Measurements from ENCODE around the gene CBLB.

Gene CBLB

DNA sequence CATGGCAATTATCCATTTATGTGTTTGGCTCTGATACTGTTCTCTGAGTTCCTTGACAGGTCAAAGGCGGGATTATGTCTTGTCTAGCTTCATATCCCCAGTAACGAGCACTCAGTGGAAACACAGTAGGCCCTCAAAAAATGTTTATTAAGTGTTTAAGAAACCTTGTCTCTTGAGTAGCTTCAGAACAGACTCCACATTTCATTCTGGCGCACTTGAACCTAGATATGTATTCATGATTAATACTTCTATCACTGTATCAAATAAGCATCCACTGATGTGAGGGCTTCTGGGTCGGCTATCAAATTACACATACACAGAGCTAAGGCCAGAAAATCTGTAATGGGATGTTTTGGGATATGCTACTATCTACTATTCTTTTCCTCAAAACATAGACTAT is 4.6 kb downstream of the CBLB start:
- Histone ChIP-seq H3K4me1 (ENCODE audit: control insufficient read depth, insufficient read depth, low read length, poor library complexity, severe bottlenecking) (peaks cover 27% of the 10 kb centered on the region), H3K9me3 (ENCODE audit: control insufficient read depth, low read length) (no peaks in the 10 kb centered on the region), H3K36me3 (ENCODE audit: control insufficient read depth, insufficient read depth, low read length) (peaks cover 5% of the 10 kb centered on the region), H3K27me3 (replicated peaks; ENCODE audit: control insufficient read depth, insufficient read depth, low read length, poor library complexity, severe bottlenecking) (no peaks in the 10 kb centered on the region), H3K4me3 (ENCODE audit: insufficient read depth, low read depth, low read length, poor library complexity, severe bottlenecking) (no peak overlapping the region), H3K27ac (ENCODE audit: insufficient read depth, low read length, poor library complexity, severe bottlenecking) (no peak overlapping the region)
- no peak for DNase-seq

DNA sequence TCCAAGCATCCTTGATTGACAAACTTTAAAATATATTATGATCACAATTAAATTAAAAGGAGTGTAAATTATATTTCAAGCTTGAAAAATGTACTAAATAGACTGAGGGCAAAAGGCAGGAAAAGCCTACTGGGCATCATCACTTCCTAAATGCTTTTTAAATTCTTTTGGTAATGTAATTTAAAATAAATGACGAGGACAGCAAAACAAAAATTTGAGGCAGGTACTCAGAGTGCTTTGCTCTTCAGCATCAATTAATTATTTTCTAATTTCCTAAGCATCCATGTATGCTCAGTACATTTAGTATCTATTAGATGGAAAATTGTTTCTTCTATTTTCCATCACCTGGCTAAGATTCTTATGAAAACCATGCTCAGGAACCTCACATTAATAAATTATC is 5.2 kb downstream of the CBLB start:
- H3K9me3 ChIP-seq (ENCODE audit: control insufficient read depth, low read length) = no peaks in the 10 kb centered on the region
- DNase-seq = no peak
- H3K27me3 ChIP-seq (replicated peaks; ENCODE audit: control insufficient read depth, insufficient read depth, low read length, poor library complexity, severe bottlenecking) = no peaks in the 10 kb centered on the region
- H3K36me3 ChIP-seq (ENCODE audit: control insufficient read depth, insufficient read depth, low read length) = peaks cover 5% of the 10 kb centered on the region
- H3K4me3 ChIP-seq (ENCODE audit: insufficient read depth, low read depth, low read length, poor library complexity, severe bottlenecking) = no peak overlapping the region
- peaks cover 27% of the 10 kb centered on the region for H3K4me1 ChIP-seq (ENCODE audit: control insufficient read depth, insufficient read depth, low read length, poor library complexity, severe bottlenecking)
- no peak overlapping the region for H3K27ac ChIP-seq (ENCODE audit: insufficient read depth, low read length, poor library complexity, severe bottlenecking)

DNA sequence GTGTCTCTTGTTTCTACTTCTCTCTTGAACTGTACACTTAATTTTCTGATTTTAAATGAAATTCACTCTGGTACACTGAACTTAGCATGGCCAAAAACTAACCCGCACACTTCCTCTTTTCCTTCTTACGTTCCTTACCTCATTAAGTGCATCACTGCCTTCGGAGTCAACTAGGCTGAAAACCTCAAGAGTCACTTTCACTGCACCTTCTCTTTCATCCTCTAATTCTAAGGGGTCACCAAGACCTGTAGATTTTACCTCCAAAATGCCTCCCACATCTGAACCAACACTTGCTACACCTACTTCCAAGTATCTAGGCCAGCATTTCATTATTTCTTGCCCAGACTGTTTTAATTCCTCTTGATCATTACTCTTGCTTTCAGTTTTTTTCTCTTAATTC is 6.6 kb downstream of the CBLB start:
- DNase-seq = no peak
- Histone ChIP-seq H3K4me1 (ENCODE audit: control insufficient read depth, insufficient read depth, low read length, poor library complexity, severe bottlenecking) (peaks cover 27% of the 10 kb centered on the region), H3K4me3 (ENCODE audit: insufficient read depth, low read depth, low read length, poor library complexity, severe bottlenecking) (no peak overlapping the region), H3K36me3 (ENCODE audit: control insufficient read depth, insufficient read depth, low read length) (peaks cover 5% of the 10 kb centered on the region), H3K27ac (ENCODE audit: insufficient read depth, low read length, poor library complexity, severe bottlenecking) (no peak overlapping the region), H3K9me3 (ENCODE audit: control insufficient read depth, low read length) (no peaks in the 10 kb centered on the region), H3K27me3 (replicated peaks; ENCODE audit: control insufficient read depth, insufficient read depth, low read length, poor library complexity, severe bottlenecking) (no peaks in the 10 kb centered on the region)

DNA sequence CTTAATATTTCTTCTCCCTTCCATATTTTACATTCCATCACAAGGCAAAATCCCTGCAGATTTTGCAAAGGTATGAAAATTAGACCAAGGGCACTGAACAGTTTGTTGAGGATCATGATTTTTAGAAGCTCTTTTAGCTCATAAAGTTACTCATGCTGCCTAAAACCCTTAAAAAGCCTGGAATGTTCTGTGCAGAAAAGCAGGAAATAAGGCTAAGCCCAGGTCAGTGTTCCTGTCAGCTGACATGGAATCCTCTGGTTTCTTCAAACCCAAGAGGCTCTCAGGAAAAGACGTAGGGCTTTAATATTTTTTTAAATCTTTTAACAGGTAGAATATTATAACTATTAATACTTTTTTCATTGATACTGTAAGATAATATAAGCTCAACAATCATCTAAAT is 8.2 kb downstream of the CBLB start:
- no peaks in the 10 kb centered on the region for H3K9me3 ChIP-seq (ENCODE audit: control insufficient read depth, low read length)
- no peaks in the 10 kb centered on the region for H3K27me3 ChIP-seq (replicated peaks; ENCODE audit: control insufficient read depth, insufficient read depth, low read length, poor library complexity, severe bottlenecking)
- H3K4me1 ChIP-seq (ENCODE audit: control insufficient read depth, insufficient read depth, low read length, poor library complexity, severe bottlenecking) = peaks cover 18% of the 10 kb centered on the region
- DNase-seq = no peak
- no peak overlapping the region for H3K27ac ChIP-seq (ENCODE audit: insufficient read depth, low read length, poor library complexity, severe bottlenecking)
- H3K4me3 ChIP-seq (ENCODE audit: insufficient read depth, low read depth, low read length, poor library complexity, severe bottlenecking) = no peak overlapping the region
- H3K36me3 ChIP-seq (ENCODE audit: control insufficient read depth, insufficient read depth, low read length) = peaks cover 5% of the 10 kb centered on the region

DNA sequence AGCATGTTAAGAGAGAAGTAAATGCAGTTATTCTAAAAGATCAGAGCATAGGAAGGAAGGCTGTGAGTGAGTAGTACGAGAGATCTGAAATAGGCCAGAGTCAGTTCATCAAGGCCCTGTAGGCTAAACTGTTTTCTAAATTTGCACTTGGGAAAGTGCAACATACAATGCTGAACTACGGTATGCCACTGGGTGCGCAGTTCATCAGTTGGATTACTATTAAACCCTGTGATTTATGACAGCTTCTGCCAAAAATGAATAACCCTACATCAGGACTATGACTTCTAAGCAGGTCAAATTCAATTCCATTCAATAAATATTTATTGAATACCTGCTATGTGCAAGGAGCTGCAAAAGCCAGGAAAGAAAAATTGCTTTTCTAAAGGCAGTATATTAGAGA is 10.8 kb downstream of the CBLB start:
- Histone ChIP-seq H3K9me3 (ENCODE audit: control insufficient read depth, low read length) (no peaks in the 10 kb centered on the region), H3K36me3 (ENCODE audit: control insufficient read depth, insufficient read depth, low read length) (peaks cover 19% of the 10 kb centered on the region), H3K27me3 (replicated peaks; ENCODE audit: control insufficient read depth, insufficient read depth, low read length, poor library complexity, severe bottlenecking) (no peaks in the 10 kb centered on the region), H3K27ac (ENCODE audit: insufficient read depth, low read length, poor library complexity, severe bottlenecking) (no peak overlapping the region), H3K4me1 (ENCODE audit: control insufficient read depth, insufficient read depth, low read length, poor library complexity, severe bottlenecking) (peaks cover 11% of the 10 kb centered on the region), H3K4me3 (ENCODE audit: insufficient read depth, low read depth, low read length, poor library complexity, severe bottlenecking) (no peak overlapping the region)
- DNase-seq = no peak

DNA sequence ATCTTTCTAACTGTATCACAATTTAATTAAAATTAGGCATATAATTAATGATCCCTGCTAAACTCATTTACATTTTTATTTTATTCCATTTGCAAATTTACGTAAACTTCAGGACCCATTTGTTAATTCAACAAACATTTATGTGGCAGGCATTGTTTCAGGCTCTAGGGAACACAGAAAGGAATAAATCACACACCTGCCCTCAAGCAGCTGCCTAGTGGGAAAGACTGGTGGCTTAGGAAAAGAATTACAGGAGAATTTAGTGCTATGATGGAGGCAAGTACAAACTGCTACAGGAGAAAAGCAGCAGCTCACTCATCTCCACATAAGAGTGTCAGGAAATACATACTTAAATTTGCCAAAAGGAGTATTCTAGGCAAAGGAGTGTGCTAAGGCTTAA is 11.2 kb downstream of the CBLB start:
- DNase-seq = no peak
- no peak overlapping the region for H3K27ac ChIP-seq (ENCODE audit: insufficient read depth, low read length, poor library complexity, severe bottlenecking)
- H3K9me3 ChIP-seq (ENCODE audit: control insufficient read depth, low read length) = no peaks in the 10 kb centered on the region
- H3K36me3 ChIP-seq (ENCODE audit: control insufficient read depth, insufficient read depth, low read length) = peaks cover 22% of the 10 kb centered on the region
- no peak overlapping the region for H3K4me3 ChIP-seq (ENCODE audit: insufficient read depth, low read depth, low read length, poor library complexity, severe bottlenecking)
- H3K4me1 ChIP-seq (ENCODE audit: control insufficient read depth, insufficient read depth, low read length, poor library complexity, severe bottlenecking) = peaks cover 10% of the 10 kb centered on the region
- H3K27me3 ChIP-seq (replicated peaks; ENCODE audit: control insufficient read depth, insufficient read depth, low read length, poor library complexity, severe bottlenecking) = no peaks in the 10 kb centered on the region

DNA sequence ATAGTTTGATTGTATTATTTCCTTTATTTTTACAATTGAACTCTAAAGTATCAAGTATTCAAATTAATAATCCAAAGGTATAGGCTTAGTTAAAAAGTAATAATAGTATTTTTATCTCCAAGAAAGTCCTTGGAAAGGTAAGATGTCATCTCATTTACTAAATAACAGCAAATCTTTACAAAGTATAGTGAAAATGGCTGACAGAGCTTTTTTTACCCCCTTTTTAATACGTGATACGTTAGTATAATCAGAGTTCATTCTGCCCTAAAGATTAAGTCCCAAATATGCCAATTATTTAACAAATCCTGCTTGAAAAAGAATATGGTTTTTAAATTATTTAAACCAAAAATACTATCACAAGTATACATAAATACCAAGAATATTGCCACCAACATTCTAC is 12.2 kb downstream of the CBLB start:
- Histone ChIP-seq H3K9me3 (ENCODE audit: control insufficient read depth, low read length) (no peaks in the 10 kb centered on the region), H3K27me3 (replicated peaks; ENCODE audit: control insufficient read depth, insufficient read depth, low read length, poor library complexity, severe bottlenecking) (no peaks in the 10 kb centered on the region), H3K4me1 (ENCODE audit: control insufficient read depth, insufficient read depth, low read length, poor library complexity, severe bottlenecking) (no peaks in the 10 kb centered on the region), H3K27ac (ENCODE audit: insufficient read depth, low read length, poor library complexity, severe bottlenecking) (no peak overlapping the region), H3K36me3 (ENCODE audit: control insufficient read depth, insufficient read depth, low read length) (peaks cover 22% of the 10 kb centered on the region), H3K4me3 (ENCODE audit: insufficient read depth, low read depth, low read length, poor library complexity, severe bottlenecking) (no peak overlapping the region)
- no peak for DNase-seq

DNA sequence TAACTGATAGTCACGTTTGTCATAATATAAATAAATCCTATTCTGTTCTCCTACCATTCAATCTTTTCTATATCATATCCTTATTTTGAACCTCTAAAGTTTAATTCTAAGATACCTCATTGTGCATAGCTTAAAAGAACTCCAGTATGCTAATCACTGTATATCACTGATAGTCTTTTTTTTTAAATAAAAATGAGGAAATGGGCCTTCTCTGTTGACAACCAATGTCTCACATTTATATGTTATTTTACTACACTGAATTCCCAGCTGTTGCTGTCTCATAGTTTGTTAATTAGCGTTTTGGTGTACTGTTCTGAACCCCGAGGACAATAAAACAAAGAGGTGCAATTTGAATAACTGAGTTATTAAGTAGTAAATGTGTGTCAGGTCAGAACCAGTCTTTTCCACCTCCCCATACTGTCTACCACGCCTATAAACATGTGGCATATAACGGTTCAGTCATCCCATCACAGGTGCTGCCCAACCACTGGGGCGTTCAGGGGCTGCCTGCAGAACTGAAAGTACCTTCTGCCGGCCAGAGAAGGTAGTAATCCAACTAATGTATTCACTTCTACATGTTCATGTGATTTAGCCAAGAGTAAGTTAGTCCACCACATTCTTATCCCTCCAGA is 14.9 kb downstream of the CBLB start:
- no peak overlapping the region for H3K27ac ChIP-seq (ENCODE audit: insufficient read depth, low read length, poor library complexity, severe bottlenecking)
- DNase-seq = no peak
- H3K4me1 ChIP-seq (ENCODE audit: control insufficient read depth, insufficient read depth, low read length, poor library complexity, severe bottlenecking) = peaks cover 3% of the 10 kb centered on the region
- no peaks in the 10 kb centered on the region for H3K27me3 ChIP-seq (replicated peaks; ENCODE audit: control insufficient read depth, insufficient read depth, low read length, poor library complexity, severe bottlenecking)
- no peaks in the 10 kb centered on the region for H3K9me3 ChIP-seq (ENCODE audit: control insufficient read depth, low read length)
- no peak overlapping the region for H3K4me3 ChIP-seq (ENCODE audit: insufficient read depth, low read depth, low read length, poor library complexity, severe bottlenecking)
- peaks cover 17% of the 10 kb centered on the region for H3K36me3 ChIP-seq (ENCODE audit: control insufficient read depth, insufficient read depth, low read length)

DNA sequence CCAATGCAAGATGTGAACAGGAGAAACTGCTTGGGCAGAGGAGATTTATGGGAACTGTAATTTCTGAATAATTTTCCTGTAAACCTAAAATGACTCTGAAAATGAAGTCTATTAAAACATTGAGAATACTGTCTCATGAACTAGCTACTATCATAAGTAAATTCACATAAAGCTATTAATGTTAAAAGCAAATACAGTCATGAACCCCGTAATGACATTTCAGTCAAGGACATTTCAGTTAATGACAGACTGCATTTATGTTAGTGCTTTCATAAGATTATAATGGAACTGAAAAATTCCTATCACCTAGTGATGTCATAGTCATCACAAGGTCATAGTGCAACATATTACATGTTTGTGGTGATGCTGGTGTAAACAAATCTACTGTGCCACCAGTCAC is 17.2 kb downstream of the CBLB start:
- Histone ChIP-seq H3K27me3 (replicated peaks; ENCODE audit: control insufficient read depth, insufficient read depth, low read length, poor library complexity, severe bottlenecking) (no peaks in the 10 kb centered on the region), H3K27ac (ENCODE audit: insufficient read depth, low read length, poor library complexity, severe bottlenecking) (no peak overlapping the region), H3K4me3 (ENCODE audit: insufficient read depth, low read depth, low read length, poor library complexity, severe bottlenecking) (no peak overlapping the region), H3K9me3 (ENCODE audit: control insufficient read depth, low read length) (no peaks in the 10 kb centered on the region), H3K4me1 (ENCODE audit: control insufficient read depth, insufficient read depth, low read length, poor library complexity, severe bottlenecking) (peaks cover 7% of the 10 kb centered on the region), H3K36me3 (ENCODE audit: control insufficient read depth, insufficient read depth, low read length) (peaks cover 17% of the 10 kb centered on the region)
- no peak for DNase-seq

DNA sequence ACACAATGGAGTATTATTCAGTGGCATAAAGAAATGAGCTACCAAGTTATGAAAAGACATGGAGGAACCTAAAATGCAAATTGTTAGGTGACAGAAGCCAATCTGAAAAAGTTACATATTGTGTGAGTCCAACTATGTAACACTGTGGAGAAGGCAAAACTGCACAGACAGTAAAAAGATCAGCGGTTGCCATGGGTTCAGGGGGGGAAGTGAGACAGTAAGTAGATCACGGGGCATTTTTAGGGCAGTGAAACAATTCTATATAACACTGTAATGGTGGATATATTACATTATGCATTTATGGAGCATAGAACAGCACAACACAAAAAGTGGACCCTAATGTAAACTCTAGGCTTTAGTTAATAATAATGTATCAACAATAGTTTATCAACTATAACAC is 17.6 kb downstream of the CBLB start:
- Histone ChIP-seq H3K27ac (ENCODE audit: insufficient read depth, low read length, poor library complexity, severe bottlenecking) (no peak overlapping the region), H3K36me3 (ENCODE audit: control insufficient read depth, insufficient read depth, low read length) (peaks cover 17% of the 10 kb centered on the region)

More for the DNA sequence above, 17.6 kb downstream of the CBLB start:
- no peak for DNase-seq
- Histone ChIP-seq H3K4me3 (ENCODE audit: insufficient read depth, low read depth, low read length, poor library complexity, severe bottlenecking) (no peak overlapping the region), H3K27me3 (replicated peaks; ENCODE audit: control insufficient read depth, insufficient read depth, low read length, poor library complexity, severe bottlenecking) (no peaks in the 10 kb centered on the region), H3K4me1 (ENCODE audit: control insufficient read depth, insufficient read depth, low read length, poor library complexity, severe bottlenecking) (peaks cover 7% of the 10 kb centered on the region), H3K9me3 (ENCODE audit: control insufficient read depth, low read length) (no peaks in the 10 kb centered on the region)
